H9 (cell line): ENCODE results near the gene CDH7. TPM values are rescaled to one million over a fixed set of nuclear protein-coding genes. Genes with fewer than 3 reads are reported as not detected.

Experiments used
- DNase-seq: peaks from one replicate; pipeline ENCODE4 v3.0.0-alpha.2; 2017
- H2AFZ ChIP-seq: one replicate; pipeline ENCODE4 v1.6.1; 2013; ENCODE audit warnings: mild to moderate bottlenecking, low read length, control low read depth, moderate library complexity
- H2AK5ac ChIP-seq: 2 replicates; pipeline ENCODE4 v1.6.1; 2013; ENCODE audit warnings: low read length, control low read depth, mixed read lengths; ENCODE audit not compliant: insufficient read length
- H2BK120ac ChIP-seq: one replicate; pipeline ENCODE4 v1.6.1; 2013; ENCODE audit warnings: low read depth, mild to moderate bottlenecking, low read length, control low read depth, inconsistent platforms; ENCODE audit not compliant: poor library complexity, severe bottlenecking
- H2BK12ac ChIP-seq: 2 replicates; pipeline ENCODE4 v1.6.1; 2013; ENCODE audit warnings: low read length, control low read depth, mixed read lengths, low read depth; ENCODE audit not compliant: insufficient read length
- H2BK15ac ChIP-seq: 2 replicates; pipeline ENCODE4 v1.6.1; 2013; ENCODE audit warnings: low read depth, low read length, control low read depth
- H2BK20ac ChIP-seq: one replicate; pipeline ENCODE4 v1.6.1; 2013; ENCODE audit warnings: low read depth, mild to moderate bottlenecking, low read length, control low read depth, inconsistent platforms; ENCODE audit not compliant: poor library complexity, severe bottlenecking
- H2BK5ac ChIP-seq: 2 replicates; pipeline ENCODE4 v1.6.1; 2013; ENCODE audit warnings: low read length, control low read depth, mixed read lengths; ENCODE audit not compliant: insufficient read length
- H3K14ac ChIP-seq: 2 replicates; pipeline ENCODE4 v1.6.1; 2013; ENCODE audit warnings: low read length, control low read depth; ENCODE audit not compliant: insufficient read depth
- H3K18ac ChIP-seq: 2 replicates; pipeline ENCODE4 v1.6.1; 2013; ENCODE audit warnings: low read depth, mild to moderate bottlenecking, mixed read lengths, low read length, control low read depth; ENCODE audit not compliant: insufficient read length
- H3K23ac ChIP-seq: 2 replicates; pipeline ENCODE4 v1.6.1; 2013; ENCODE audit warnings: low read length, control low read depth, mixed read lengths, low read depth; ENCODE audit not compliant: insufficient read length
- H3K23me2 ChIP-seq: 2 replicates; pipeline ENCODE4 v1.6.1; 2013; ENCODE audit warnings: low read depth, mild to moderate bottlenecking, mixed read lengths, low read length, control low read depth; ENCODE audit not compliant: insufficient read length, poor library complexity, severe bottlenecking
- H3K27ac ChIP-seq: 2 replicates; pipeline ENCODE4 v1.5.1; 2013; ENCODE audit warnings: low read length, control low read depth, mixed read lengths, low read depth; ENCODE audit not compliant: insufficient read length
- H3K27me3 ChIP-seq: 2 replicates; pipeline ENCODE4 v1.6.1; 2013; ENCODE audit warnings: low read length, control low read depth, inconsistent platforms; ENCODE audit not compliant: insufficient read depth
- H3K4ac ChIP-seq: 2 replicates; pipeline ENCODE4 v1.6.1; 2013; ENCODE audit warnings: low read depth, mild to moderate bottlenecking, control low read depth, inconsistent platforms, low read length, moderate library complexity
- H3K4me1 ChIP-seq: 2 replicates; pipeline ENCODE4 v1.6.1; 2013; ENCODE audit warnings: low read length, control low read depth, inconsistent platforms; ENCODE audit not compliant: insufficient read depth
- H3K4me2 ChIP-seq: 2 replicates; pipeline ENCODE4 v1.6.1; 2013; ENCODE audit warnings: low read length, control low read depth, mixed read lengths; ENCODE audit not compliant: insufficient read length, insufficient read depth
- H3K56ac ChIP-seq: 2 replicates; pipeline ENCODE4 v1.6.1; 2013; ENCODE audit warnings: low read depth, mild to moderate bottlenecking, mixed read lengths, low read length, control low read depth; ENCODE audit not compliant: insufficient read length
- H3K79me1 ChIP-seq: 2 replicates; pipeline ENCODE4 v1.6.1; 2013; ENCODE audit warnings: low read depth, mild to moderate bottlenecking, moderate library complexity, low read length, control low read depth, inconsistent platforms; ENCODE audit not compliant: insufficient read depth, poor library complexity, severe bottlenecking
- H3K79me2 ChIP-seq: 2 replicates; pipeline ENCODE4 v1.6.1; 2013; ENCODE audit warnings: low read length, control low read depth, inconsistent platforms; ENCODE audit not compliant: insufficient read depth
- H3K9ac ChIP-seq: 2 replicates; pipeline ENCODE4 v1.6.1; 2013; ENCODE audit warnings: low read length, control low read depth, mixed read lengths; ENCODE audit not compliant: insufficient read length; ENCODE audit errors: extremely low read depth
- H3K9me3 ChIP-seq: one replicate; pipeline ENCODE4 v1.6.1; 2013; ENCODE audit warnings: low read depth, low read length, inconsistent platforms; ENCODE audit not compliant: control insufficient read depth
- H3T11ph ChIP-seq: one replicate; pipeline ENCODE4 v1.6.1; 2013; ENCODE audit warnings: mild to moderate bottlenecking, low read length, control low read depth, inconsistent platforms
- H4K20me1 ChIP-seq: one replicate; pipeline ENCODE4 v1.6.1; 2013; ENCODE audit not compliant: control insufficient read depth, insufficient read length, insufficient read depth
- H4K5ac ChIP-seq: 2 replicates; pipeline ENCODE4 v1.6.1; 2013; ENCODE audit warnings: low read depth, mild to moderate bottlenecking, mixed read lengths, low read length, control low read depth; ENCODE audit not compliant: insufficient read length
- H4K8ac ChIP-seq: replicated peaks from 2 replicates; pipeline ENCODE4 v1.6.1; 2013; ENCODE audit warnings: low read length, control low read depth, mixed read lengths, low read depth; ENCODE audit not compliant: insufficient read length
- H4K91ac ChIP-seq: 2 replicates; pipeline ENCODE4 v1.6.1; 2013; ENCODE audit warnings: low read depth, mild to moderate bottlenecking, moderate library complexity, mixed read lengths, low read length, control low read depth; ENCODE audit not compliant: insufficient read length
- H3K27ac Mint-ChIP-seq, 3 experiments: 2 replicates in 2 of 3; 3 replicates in 1 of 3; pipeline ENCODE4 v1.8.0; 2020 to 2021; ENCODE audit warnings: mixed read lengths in 3 of 3, mild to moderate bottlenecking in 1 of 3, moderate library complexity in 1 of 3
- H3K27me3 Mint-ChIP-seq: 2 replicates; pipeline ENCODE4 v1.8.0; 2021; ENCODE audit warnings: low read depth, mild to moderate bottlenecking, moderate library complexity, mixed read lengths
- H3K36me3 Mint-ChIP-seq, 3 experiments: 2 replicates in 2 of 3; 3 replicates in 1 of 3; pipeline ENCODE4 v1.8.0; 2020 to 2021; ENCODE audit warnings: low read depth in 3 of 3, mixed read lengths in 3 of 3; ENCODE audit not compliant: insufficient read depth in 1 of 3
- H3K4me1 Mint-ChIP-seq, 2 experiments: 2 replicates each; pipeline ENCODE4 v1.8.0; 2020; ENCODE audit warnings: mixed read lengths in 2 of 2
- H3K4me3 Mint-ChIP-seq, 2 experiments: 2 replicates in 1 of 2; 3 replicates in 1 of 2; pipeline ENCODE4 v1.8.0; 2020 to 2021; ENCODE audit warnings: mild to moderate bottlenecking in 2 of 2, mixed read lengths in 2 of 2, moderate library complexity in 1 of 2
- H3K9me3 Mint-ChIP-seq, 2 experiments: 2 replicates in 1 of 2; 3 replicates in 1 of 2; pipeline ENCODE4 v1.8.0; 2020; ENCODE audit warnings: mild to moderate bottlenecking in 2 of 2, mixed read lengths in 2 of 2, moderate library complexity in 1 of 2
- WGBS: extraction: QIAGEN DNeasy Blood & Tissue Kit; methylation state at CpG from one replicate; pipeline ENCODE4 v1.1.7; 2013; ENCODE audit warnings: missing lambda C conversion rate, low lambda C conversion rate, mixed read lengths; ENCODE audit not compliant: insufficient read length; ENCODE audit errors: extremely low coverage; 5-methylcytosine and 5-hydroxymethylcytosine counted together
- total RNA-seq: library from RNA; stranded (reverse); gene quantifications from 2 replicates; pipeline ENCODE4 v1.2.1, GENCODE V29; 2021
- TF ChIP-seq, protein P1 (sequence below): fragments of 200-600 bp; sonication (generic); conservative IDR thresholded peaks from 3 replicates; pipeline ENCODE4 v1.8.0; 2021; ENCODE audit warnings: antibody characterized with exemption, mild to moderate bottlenecking

CDH7 gene
- total RNA-seq, 1 experiment from 2014 or later = 0.13 TPM

DNA sequence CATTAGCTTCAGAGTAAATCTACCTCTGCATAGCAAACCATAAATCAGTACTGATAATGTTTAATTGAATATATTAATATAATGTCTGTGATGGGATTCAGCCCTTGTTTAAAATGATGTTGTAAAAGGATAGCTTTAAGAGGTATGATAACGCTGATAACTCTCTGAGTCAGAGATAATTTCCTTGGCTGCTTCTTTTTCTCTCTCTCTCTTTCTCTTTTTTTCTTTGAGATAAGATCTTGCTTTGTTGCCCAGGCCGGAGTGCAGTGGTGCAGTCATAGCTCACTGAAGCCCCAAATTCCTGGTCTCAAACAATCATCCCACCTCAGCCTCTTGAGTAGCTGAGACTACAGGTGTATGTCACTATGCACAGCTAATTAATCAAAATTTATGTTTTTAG lies 35.7 kb downstream of the CDH7 start:
- no peak overlapping the region for H3K56ac ChIP-seq
- no peaks in the 10 kb centered on the region for H3K23me2 ChIP-seq
- Mint-ChIP-seq H3K9me3 (no peaks in the 10 kb centered on the region), H3K4me1 (no peaks in the 10 kb centered on the region), H3K27ac (no peak overlapping the region), H3K36me3 (no peaks in the 10 kb centered on the region), H3K4me3 (no peak overlapping the region), H3K27me3 (peaks cover 2% of the 10 kb centered on the region; the same call in 1 of the 2 replicates)
- no peak overlapping the region for H3K4me2 ChIP-seq
- H3K23ac ChIP-seq = no peak overlapping the region
- no peak overlapping the region for H2BK120ac ChIP-seq
- H2BK12ac ChIP-seq = no peak overlapping the region
- DNase-seq = no peak
- H3K27me3 ChIP-seq = no peaks in the 10 kb centered on the region
- H3K4ac ChIP-seq = no peak overlapping the region
- H2BK15ac ChIP-seq = no peak overlapping the region
- H3K9ac ChIP-seq = no peak overlapping the region
- no peak overlapping the region for H3K14ac ChIP-seq
- H3K27ac ChIP-seq = no peak overlapping the region
- H4K5ac ChIP-seq = no peak overlapping the region
- H4K8ac ChIP-seq = no peak overlapping the region
- no peaks in the 10 kb centered on the region for H3K4me1 ChIP-seq
- TF ChIP-seq, protein P1, sequence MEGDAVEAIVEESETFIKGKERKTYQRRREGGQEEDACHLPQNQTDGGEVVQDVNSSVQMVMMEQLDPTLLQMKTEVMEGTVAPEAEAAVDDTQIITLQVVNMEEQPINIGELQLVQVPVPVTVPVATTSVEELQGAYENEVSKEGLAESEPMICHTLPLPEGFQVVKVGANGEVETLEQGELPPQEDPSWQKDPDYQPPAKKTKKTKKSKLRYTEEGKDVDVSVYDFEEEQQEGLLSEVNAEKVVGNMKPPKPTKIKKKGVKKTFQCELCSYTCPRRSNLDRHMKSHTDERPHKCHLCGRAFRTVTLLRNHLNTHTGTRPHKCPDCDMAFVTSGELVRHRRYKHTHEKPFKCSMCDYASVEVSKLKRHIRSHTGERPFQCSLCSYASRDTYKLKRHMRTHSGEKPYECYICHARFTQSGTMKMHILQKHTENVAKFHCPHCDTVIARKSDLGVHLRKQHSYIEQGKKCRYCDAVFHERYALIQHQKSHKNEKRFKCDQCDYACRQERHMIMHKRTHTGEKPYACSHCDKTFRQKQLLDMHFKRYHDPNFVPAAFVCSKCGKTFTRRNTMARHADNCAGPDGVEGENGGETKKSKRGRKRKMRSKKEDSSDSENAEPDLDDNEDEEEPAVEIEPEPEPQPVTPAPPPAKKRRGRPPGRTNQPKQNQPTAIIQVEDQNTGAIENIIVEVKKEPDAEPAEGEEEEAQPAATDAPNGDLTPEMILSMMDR = no peak
- H2AK5ac ChIP-seq = no peak overlapping the region
- H2BK20ac ChIP-seq = no peak overlapping the region
- H3K9me3 ChIP-seq = no peaks in the 10 kb centered on the region
- no peak overlapping the region for H2BK5ac ChIP-seq
- no CpG with 5 or more reads among the region's 2 CpGs for WGBS
- no peak overlapping the region for H4K91ac ChIP-seq
- H3K18ac ChIP-seq = no peak overlapping the region
- no peaks in the 10 kb centered on the region for H3K79me1 ChIP-seq
- no peak overlapping the region for H2AFZ ChIP-seq
- no peaks in the 10 kb centered on the region for H3K79me2 ChIP-seq
- H3T11ph ChIP-seq = no peak overlapping the region
- H4K20me1 ChIP-seq = no peaks in the 10 kb centered on the region
